GM18498 (cell line): ENCODE data around the gene CTNNAL1.

Experiments used
- ATAC-seq: cut with Tn5 transposase; IDR thresholded peaks from one replicate; pipeline ENCODE4 v1.9.1; 2021; ENCODE audit warnings: mild to moderate bottlenecking, moderate library complexity; ENCODE audit not compliant: unreplicated experiment

CTNNAL1 gene

GRCh38 chr9:109027176-109027575 is 13.9 kb upstream of the CTNNAL1 start:
- no peak for ATAC-seq

GRCh38 chr9:109026306-109026705 is 13.0 kb upstream of the CTNNAL1 start:
- no peak for ATAC-seq

DNA sequence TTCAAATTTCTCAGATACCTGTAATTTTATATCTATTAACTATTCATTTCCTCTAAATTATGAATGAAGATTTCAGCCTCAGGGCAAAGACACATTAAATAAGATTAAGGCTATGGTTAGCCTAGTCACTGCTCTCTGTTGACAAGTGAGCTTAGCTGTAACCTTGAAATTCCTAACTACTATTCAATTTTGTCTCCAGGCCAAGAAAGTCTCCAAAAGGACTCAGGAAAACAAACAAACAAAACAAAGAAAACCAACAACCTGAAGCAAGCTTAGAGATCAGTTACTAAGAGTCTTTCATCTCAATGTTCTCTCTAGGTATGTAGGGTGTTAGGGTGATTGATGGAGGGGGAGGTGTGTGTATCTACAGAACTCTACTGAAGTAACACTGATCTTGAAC is 9.6 kb upstream of the CTNNAL1 start:
- no peak for ATAC-seq

- ATAC-seq = no peak
Observed at GRCh38 chr9:109020581-109021511, 7.5 kb upstream of the CTNNAL1 start.

DNA sequence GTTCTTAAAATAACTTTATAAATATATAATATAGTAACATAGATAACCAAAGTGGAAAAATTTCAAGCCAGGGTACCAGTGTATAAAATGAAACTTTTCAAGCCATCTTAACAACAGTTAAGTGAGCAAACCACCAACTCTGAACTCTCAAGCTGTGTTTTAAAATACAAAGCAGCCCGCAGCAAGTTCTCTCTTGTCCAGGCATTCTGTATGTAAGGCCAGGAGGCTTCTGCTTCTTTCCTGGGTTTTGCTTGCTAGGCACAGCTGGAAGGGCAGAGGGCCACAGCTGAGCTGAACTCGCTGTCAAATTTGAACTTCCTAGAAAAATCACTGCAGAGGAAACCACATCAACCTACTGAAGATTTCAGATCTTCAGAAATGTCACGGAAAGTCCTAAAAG is 6.8 kb upstream of the CTNNAL1 start:
- no peak for ATAC-seq

DNA sequence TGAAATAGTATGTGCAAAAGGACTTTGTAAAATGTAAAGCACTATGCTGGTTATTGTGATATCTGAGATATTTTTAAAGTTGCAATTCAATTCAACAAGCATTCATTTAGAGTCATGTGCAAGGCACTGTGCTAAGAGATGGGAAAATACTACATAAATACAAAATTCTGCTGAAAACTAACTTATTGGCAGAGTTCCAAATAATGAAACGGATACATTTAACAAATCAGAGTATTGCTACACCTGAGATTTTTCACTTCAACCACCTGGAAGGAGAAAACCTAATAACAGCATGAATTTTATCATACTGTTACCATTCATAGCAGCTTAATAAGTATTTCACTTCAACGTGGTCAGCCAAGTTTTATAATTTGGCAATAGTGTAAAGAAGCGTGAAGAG is 6.1 kb upstream of the CTNNAL1 start:
- ATAC-seq = no peak

DNA sequence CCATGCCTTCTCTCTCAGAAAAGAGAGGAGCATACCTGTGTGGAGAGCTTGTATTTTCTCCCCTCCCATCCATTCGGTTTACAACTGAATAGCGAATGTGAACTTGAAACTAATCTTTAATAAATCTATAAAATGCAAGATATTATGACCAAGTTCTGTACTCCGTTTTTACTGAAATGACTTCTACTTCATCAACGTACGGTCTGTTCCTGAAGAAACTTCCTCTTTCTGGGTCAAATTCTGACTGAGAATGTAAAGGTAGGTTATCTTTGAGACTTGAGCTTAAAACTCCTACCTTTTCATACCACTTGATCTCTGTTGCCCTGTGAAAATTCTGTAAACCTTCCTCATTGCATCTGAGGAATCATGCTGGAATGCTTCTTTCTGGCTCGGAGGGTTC is 4.2 kb upstream of the CTNNAL1 start:
- peak; percentile 22 for ATAC-seq

- no peak for ATAC-seq
Observed at GRCh38 chr9:109017061-109017460, 3.8 kb upstream of the CTNNAL1 start.

GRCh38 chr9:109016132-109016531 is 2.8 kb upstream of the CTNNAL1 start:
- ATAC-seq = no peak

DNA sequence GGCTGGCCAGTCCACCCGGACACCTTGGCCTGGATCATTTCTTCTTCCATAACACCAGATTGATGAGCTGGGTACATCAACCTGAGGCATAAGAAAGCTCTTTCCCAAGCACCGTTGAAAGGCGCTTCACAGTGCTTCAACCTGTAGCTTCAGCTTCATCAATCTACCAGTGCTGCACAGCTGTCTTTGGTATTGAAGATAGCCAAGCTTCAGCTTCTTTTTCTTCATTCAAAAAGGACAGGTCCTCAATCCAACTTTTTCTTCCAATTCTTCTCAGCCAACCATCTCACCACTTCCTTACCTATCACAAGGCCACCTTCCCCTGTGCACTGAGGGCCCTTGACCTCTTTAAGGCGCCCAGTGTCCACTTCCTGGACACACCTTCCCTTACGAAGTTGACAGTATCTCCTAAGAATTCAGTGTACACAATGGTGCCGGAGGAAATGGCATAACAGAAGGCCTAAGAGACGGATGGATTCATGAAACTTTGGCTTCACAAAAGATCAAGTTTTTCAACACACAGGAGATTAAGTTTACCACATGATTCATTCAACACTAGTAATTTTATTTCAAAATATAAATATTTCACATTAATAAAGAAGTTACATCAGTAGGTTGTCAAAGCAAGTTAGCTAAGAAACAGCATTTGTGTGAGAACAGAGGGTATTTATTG is 1.4 kb upstream of the CTNNAL1 start:
- ATAC-seq = no peak

GRCh38 chr9:109013679-109014607 is 644 bp upstream of the CTNNAL1 start:
- no peak for ATAC-seq

- peak; percentile 22 for ATAC-seq
Observed at GRCh38 chr9:109012009-109012875, 1.1 kb downstream of the CTNNAL1 start.

DNA sequence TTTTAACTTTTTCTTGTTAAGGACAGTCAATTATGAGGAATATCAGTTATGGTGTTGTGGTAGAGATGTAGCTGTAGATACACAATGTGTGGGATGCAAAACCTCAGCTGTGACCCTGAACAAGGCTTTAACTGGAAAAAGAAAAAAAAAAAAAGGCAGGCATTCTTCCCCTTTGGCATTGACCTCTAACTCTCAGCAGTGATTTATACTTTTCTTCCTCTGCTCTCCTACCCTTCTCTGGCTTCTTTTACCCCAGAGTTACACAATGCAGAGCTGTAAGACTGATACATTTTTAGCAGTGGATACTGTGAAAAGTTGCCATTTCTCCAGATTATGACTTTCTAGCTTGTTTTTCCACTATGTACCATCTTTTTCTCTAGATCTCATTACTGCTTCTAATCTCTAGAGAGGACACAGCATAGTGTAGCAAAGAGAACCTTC is 2.0 kb downstream of the CTNNAL1 start:
- ATAC-seq = no peak

DNA sequence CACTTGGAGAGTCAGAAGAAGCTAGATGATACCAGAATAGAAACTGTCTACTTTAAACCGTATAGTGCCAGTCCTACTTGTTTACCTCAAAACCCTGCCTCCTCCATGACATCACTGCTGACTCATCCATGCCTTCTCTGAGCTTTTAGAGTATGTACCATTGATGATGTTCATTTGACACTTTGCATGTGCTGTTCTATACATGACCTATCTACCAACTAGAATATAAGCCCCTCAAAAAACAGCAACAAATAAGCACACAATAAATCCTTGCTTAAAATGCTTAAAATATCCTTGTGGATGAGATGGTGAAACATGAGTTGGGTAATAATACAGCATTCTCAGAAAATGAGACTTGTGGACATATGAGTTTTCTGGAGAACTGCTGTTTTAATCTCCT is 2.6 kb downstream of the CTNNAL1 start:
- ATAC-seq = peak; percentile 45

- ATAC-seq = no peak
Observed at GRCh38 chr9:109005678-109006077, 7.6 kb downstream of the CTNNAL1 start.

- no peak for ATAC-seq
Observed at GRCh38 chr9:109003116-109003515, 10.2 kb downstream of the CTNNAL1 start.

DNA sequence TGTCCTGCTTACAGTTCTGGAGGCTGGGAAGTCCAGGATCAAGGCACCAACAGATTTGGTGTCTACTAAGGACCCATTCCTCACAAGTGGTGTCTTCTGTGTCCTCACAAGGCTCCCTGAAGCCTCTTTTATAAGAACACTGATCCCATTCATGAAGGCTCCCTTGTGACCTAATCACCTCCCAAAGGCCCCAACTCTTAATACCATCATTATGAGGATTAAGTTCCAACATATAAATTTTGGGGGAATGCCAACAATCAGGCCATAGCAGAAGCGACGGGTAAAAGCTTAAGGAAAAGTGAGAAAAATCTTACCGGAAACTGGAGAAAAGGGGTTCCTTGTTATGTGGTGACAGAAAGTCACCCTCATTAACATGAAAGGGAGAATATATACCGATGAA is 11.2 kb downstream of the CTNNAL1 start:
- ATAC-seq = no peak

- ATAC-seq = no peak
Observed at GRCh38 chr9:109001275-109001676, 12.0 kb downstream of the CTNNAL1 start.

DNA sequence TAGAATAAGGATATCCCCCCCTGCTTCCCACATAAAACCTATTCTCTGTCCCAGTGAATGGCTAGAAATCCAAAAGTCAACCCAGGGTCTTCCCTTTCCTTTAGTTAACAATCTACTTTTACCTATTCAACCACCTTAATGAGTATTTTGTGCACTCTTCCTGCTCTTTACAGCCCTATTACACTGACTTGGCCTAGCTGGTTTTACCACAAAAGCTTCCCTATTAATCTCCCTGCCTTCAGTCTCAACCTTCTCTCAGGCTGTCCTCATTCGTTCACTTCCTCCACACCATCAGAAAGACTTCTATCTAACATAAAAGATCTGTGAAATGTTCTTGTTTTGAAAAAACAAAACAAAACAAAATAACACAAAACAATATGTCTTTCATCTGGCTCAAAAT is 16.2 kb downstream of the CTNNAL1 start:
- ATAC-seq = no peak

DNA sequence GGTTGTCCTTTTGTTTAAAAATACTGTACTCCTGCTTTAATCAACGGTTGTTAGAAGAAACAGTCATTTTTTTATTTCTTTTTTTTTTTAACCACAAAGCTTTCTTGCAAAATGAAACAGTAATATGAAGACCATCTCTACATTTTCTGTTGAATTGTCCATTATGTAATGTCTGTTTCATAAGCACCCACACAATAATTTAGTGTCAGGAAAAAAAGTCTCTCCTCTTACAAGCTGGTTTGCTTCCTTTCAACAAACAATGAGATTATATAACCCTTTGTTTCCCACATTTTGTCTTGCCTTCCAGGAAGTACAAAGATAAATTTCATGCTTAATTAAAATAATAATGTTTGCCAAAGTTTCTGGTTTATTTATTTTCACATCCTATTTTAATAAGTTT is 16.7 kb downstream of the CTNNAL1 start:
- no peak for ATAC-seq
